T-helper 1 cell treated with Interleukin-12 subunit alpha and Interleukin-12 subunit beta and Interleukin-4 antibody, amounts not matched to agents 30 μg/mL and 1 μg/mL, for 36 hours (primary cell): ENCODE data around the gene B3GALT6.
"Not testable (repeated sequence)": the region's sequence is repeated elsewhere in the genome, so short reads cannot be mapped to it uniquely, and the experiment has no call there.

ENCODE experiments used
- H3K27ac Mint-ChIP-seq: one replicate; pipeline ENCODE4 v1.8.0; 2021; ENCODE audit warnings: mild to moderate bottlenecking, mixed read lengths
- H3K27me3 Mint-ChIP-seq: one replicate; pipeline ENCODE4 v1.8.0; 2021; ENCODE audit warnings: low read depth, mixed read lengths
- H3K36me3 Mint-ChIP-seq: one replicate; pipeline ENCODE4 v1.8.0; 2021; ENCODE audit warnings: low read depth, mixed read lengths
- H3K4me1 Mint-ChIP-seq: one replicate; pipeline ENCODE4 v1.8.0; 2021; ENCODE audit warnings: low read depth, mixed read lengths
- H3K4me3 Mint-ChIP-seq: one replicate; pipeline ENCODE4 v1.8.0; 2021; ENCODE audit warnings: mild to moderate bottlenecking, moderate library complexity, mixed read lengths
- H3K9me3 Mint-ChIP-seq: one replicate; pipeline ENCODE4 v1.8.0; 2021; ENCODE audit warnings: mixed read lengths

The B3GALT6 gene

DNA sequence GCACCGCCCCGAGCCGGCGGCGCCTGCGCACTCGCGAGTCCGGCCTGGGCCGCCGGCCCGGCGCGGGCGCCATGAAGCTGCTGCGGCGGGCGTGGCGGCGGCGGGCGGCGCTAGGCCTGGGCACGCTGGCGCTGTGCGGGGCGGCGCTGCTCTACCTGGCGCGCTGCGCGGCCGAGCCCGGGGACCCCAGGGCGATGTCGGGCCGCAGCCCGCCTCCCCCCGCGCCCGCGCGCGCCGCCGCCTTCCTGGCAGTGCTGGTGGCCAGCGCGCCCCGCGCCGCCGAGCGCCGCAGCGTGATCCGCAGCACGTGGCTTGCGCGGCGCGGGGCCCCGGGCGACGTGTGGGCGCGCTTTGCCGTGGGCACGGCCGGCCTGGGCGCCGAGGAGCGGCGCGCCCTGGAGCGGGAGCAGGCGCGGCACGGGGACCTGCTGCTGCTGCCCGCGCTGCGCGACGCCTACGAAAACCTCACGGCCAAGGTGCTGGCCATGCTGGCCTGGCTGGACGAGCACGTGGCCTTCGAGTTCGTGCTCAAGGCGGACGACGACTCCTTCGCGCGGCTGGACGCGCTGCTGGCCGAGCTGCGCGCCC, at the start of gene B3GALT6:
B3GALT6 (plus strand) TSS at position 30 of the 588 bp plus-strand sequence; CDS start at position 72, 42 bp downstream.
- Mint-ChIP-seq H3K9me3 (no peaks in the 10 kb centered on the region), H3K4me3 (peak within 1 kb of the TSS; percentile 91), H3K4me1 (peaks cover 21% of the 10 kb centered on the region), H3K27me3 (no peaks in the 10 kb centered on the region), H3K27ac (peak within 1 kb of the TSS; percentile 88), H3K36me3 (peaks cover 24% of the 10 kb centered on the region)

DNA sequence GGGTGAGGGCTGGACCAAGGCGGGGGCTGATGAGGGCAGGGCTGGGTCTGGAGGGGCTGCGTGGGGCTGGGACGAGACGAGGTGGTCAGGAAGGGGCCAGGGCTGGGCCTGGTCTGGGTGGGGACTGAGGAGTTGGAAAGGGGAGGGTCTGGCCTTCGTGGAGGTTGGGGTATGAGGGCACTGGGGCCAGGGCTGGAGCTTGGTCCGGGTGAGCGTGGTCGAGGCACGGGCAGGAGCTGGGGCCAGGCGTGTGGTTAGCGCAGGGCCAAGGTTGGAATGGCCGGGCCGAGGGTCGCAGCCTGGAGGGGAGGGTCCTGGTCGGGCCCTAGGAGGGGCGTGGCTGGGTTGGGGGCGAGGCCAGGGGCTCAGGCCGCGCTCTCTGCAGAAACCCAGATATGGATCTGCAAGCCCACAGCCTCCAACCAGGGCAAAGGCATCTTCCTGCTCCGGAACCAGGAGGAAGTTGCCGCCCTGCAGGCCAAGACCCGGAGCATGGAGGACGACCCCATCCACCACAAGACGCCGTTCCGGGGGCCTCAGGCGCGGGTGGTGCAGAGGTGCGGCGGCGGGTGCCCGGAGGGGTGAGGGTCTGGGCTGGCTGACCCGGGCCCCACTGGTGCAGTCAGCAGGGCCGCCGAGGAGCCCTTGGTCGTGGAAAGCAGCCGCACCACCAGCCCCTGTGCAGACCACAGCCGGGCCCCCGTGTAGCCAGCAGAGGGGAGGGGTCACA, 49.4 kb upstream of the B3GALT6 start:
- no peak overlapping the region for H3K4me3 Mint-ChIP-seq
- no peak overlapping the region for H3K27ac Mint-ChIP-seq
- H3K4me1 Mint-ChIP-seq = no peaks in the 10 kb centered on the region
- no peaks in the 10 kb centered on the region for H3K9me3 Mint-ChIP-seq
- peaks cover 5% of the 10 kb centered on the region for H3K27me3 Mint-ChIP-seq
- peaks cover 3% of the 10 kb centered on the region for H3K36me3 Mint-ChIP-seq

DNA sequence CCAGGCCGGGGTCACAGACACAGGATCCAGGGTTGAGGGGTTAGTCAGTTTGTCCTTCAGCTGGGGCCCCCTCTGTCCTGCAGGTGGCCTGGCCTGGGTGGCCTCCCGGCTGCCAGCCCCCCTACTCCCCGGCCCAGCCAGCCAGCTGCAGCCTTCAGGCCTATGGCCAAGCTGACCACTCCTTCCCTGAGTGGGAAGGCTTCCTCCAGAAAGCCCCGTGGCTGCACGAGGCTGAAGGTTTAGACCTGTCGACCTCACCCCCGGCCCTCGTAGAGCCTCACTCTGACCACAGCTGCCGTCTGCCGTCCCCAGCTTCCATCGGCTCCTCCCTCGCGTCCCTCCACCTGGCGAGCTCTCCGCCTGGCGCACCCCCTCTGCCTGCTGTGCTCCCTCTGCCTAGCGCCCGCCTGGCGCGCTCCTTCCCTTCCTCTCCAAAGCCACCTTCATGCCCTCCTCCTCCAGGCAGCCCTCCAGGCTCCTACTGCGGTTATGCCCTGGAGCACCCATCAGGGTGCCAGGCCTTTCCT, 48.8 kb upstream of the B3GALT6 start:
- Mint-ChIP-seq H3K27ac (peak overlapping the region; percentile 41), H3K36me3 (peaks cover 3% of the 10 kb centered on the region), H3K9me3 (no peaks in the 10 kb centered on the region), H3K4me1 (no peaks in the 10 kb centered on the region), H3K4me3 (no peak overlapping the region), H3K27me3 (peaks cover 5% of the 10 kb centered on the region)

DNA sequence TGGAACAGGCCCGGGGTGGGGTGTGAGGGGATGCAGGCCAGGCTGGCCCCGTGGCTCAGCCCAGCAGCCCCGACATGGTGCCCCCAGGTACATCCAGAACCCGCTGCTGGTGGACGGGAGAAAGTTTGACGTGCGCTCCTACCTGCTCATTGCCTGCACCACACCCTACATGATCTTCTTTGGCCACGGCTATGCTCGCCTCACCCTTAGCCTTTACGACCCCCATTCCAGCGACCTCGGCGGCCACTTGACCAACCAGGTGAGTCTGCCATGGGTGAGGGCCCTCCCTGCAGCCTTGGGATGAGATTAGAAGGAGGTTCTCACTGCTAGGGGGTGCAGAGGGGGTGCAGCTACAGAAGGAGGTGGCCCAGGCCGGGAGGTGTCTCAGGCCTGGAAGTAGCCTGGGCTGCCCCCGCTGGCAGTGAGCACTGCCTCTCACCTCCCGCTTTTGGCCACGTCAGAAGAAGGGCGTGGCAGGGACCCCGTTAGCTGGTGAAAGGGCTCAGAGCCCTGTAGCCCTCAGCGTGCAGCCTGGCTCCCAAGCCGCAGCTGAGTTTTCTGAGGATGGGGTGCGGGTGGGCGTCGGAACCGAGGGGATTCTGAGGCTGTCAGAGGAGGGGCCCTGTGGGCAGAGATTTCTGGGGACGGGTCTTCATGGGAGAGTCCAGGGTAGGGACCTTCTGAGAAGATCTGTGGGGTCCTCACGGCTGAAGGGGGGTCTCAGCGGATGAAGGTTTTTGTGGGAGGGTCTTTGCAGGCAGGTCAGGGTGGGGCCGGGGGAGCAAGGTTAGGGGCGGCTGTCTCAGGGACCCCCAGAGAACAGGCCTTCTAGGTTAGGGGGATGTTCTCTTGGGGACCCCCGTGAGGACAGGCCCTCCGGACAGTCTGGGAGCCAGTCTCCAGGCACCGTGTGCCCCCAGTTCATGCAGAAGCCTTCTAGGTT, 47.9 kb upstream of the B3GALT6 start:
- Mint-ChIP-seq H3K27ac (no peak overlapping the region), H3K36me3 (peaks cover 3% of the 10 kb centered on the region)

DNA sequence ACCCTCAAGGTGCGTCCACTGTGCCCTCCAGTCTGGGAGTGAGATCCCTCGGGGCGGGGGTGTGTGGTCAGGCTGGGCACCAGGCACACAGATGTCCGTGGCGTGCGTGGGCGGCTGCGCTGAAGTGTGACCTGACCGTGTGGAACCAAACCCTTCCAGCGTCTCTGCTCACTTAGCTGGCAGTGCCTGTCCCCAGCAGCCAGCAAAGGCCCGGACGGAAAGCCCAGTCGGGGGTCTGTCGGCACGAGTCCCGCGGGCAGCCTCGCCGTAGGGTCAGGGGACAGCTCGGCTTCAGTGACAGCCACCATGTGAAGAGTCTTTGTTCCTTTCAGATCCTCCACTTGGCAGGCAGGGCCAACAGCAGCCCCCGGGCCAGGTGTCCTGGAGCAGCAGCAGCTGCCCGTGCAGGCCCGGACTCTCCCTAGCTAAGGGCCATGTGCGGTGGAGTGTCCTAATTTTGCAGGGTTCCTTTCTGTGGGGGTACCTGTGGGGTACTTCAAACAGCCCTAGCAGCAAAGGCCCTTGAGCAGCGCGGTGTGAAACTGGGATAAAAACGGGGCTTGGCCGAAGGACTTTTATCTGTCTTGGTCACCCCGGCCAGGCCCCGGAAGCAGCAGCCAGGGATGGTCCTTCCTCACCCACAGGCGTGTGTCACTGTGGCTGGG, 46.8 kb upstream of the B3GALT6 start:
- Mint-ChIP-seq H3K27me3 (peaks cover 21% of the 10 kb centered on the region), H3K27ac (no peak overlapping the region), H3K4me3 (no peak overlapping the region), H3K36me3 (peaks cover 3% of the 10 kb centered on the region), H3K4me1 (peaks cover 5% of the 10 kb centered on the region), H3K9me3 (no peaks in the 10 kb centered on the region)

More for the DNA sequence above, 47.9 kb upstream of the B3GALT6 start:
- H3K27me3 Mint-ChIP-seq = peaks cover 12% of the 10 kb centered on the region
- no peak overlapping the region for H3K4me3 Mint-ChIP-seq
- H3K4me1 Mint-ChIP-seq = peaks cover 2% of the 10 kb centered on the region
- H3K9me3 Mint-ChIP-seq = no peaks in the 10 kb centered on the region

DNA sequence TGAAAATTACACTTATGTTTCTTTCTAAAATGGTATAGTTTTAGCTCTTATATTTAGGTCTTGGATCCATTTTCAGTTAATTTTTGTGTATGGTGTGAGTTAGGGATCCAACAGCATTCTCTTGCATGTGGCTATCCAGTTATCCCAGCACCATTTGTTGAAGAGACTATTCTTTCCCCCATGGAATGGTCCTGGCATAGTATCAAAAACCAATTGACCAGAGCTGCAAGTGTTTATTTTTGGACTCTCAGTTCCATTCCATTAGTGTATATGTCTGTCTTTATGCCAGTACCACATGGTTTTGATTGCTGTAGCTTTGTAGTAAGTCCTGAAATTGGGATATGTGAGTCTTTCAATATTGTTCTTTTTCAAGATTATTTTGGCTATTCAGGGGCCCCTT, 44.1 kb upstream of the B3GALT6 start:
- no peak overlapping the region for H3K27ac Mint-ChIP-seq
- peaks cover 10% of the 10 kb centered on the region for H3K9me3 Mint-ChIP-seq
- peaks cover 32% of the 10 kb centered on the region for H3K27me3 Mint-ChIP-seq
- peaks cover 8% of the 10 kb centered on the region for H3K36me3 Mint-ChIP-seq
- peaks cover 5% of the 10 kb centered on the region for H3K4me1 Mint-ChIP-seq
- no peak overlapping the region for H3K4me3 Mint-ChIP-seq

DNA sequence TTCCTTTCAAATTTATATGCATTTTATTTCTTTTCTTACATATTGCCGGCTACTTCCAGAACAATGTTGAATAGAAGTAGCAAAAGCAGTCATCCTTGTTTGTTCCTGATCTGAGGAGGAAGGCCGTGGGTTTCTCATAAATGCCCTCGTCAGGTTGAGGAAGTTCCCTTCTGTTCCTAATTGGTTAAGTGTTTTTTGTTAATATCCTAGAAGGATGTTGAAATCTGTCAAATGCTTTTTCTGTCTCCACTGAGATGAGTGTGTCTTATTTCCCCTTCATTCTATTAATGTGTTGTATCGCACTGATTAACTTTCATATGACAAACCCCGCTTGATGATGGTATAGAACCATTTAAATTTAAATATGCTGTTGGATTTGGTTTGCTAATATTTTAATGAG, 42.9 kb upstream of the B3GALT6 start:
- H3K36me3 Mint-ChIP-seq = peaks cover 8% of the 10 kb centered on the region

DNA sequence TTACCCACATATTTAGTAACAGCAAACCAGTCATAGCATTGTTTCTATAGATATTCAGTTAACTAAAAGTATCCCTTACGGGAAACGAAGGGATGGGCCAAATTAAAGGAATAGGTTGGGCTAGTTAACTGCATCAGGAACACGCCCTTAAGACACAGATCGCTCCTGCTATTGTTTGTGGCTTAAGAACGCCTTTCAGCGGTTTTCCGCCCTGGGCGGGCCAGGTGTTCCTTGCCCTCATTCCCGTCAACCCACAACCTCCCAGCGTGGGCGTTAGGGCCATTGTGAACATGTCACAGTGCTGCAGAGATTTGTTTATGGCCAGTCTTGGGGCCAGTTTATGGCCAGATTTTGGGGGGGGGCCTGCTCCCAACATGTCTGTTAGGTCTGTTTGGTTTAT, 40.3 kb upstream of the B3GALT6 start:
- Mint-ChIP-seq H3K27ac (no peak overlapping the region), H3K4me3 (no peak overlapping the region), H3K36me3 (peaks cover 20% of the 10 kb centered on the region), H3K9me3 (peaks cover 25% of the 10 kb centered on the region), H3K27me3 (peaks cover 34% of the 10 kb centered on the region), H3K4me1 (peaks cover 5% of the 10 kb centered on the region)

More for the DNA sequence above, 42.9 kb upstream of the B3GALT6 start:
- Mint-ChIP-seq H3K4me3 (no peak overlapping the region), H3K9me3 (peaks cover 11% of the 10 kb centered on the region), H3K4me1 (peaks cover 5% of the 10 kb centered on the region), H3K27ac (no peak overlapping the region), H3K27me3 (peaks cover 33% of the 10 kb centered on the region)

DNA sequence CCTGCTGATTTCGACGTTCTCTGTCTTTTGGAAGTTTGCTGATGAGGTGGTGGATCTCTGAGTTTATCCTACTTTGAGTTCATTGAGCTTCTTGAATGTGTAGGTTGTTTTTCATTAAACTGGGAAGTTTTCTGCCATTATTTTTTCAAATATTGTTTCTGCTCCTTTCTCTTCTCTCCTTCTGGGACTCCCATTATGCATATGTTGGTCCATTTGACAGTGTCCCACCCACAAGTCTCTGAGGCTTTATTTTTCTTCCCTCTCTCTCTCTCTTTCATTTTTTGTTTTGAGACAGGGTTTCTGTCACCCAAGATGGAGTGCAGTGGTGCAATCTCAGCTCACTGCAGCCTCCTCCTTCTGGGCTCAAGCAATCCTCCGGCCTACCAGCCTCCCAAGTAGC, 37.3 kb upstream of the B3GALT6 start:
- Mint-ChIP-seq H3K27me3 (peaks cover 21% of the 10 kb centered on the region), H3K27ac (no peak overlapping the region), H3K4me1 (peaks cover 3% of the 10 kb centered on the region), H3K4me3 (no peak overlapping the region), H3K9me3 (peaks cover 25% of the 10 kb centered on the region), H3K36me3 (peaks cover 20% of the 10 kb centered on the region)

DNA sequence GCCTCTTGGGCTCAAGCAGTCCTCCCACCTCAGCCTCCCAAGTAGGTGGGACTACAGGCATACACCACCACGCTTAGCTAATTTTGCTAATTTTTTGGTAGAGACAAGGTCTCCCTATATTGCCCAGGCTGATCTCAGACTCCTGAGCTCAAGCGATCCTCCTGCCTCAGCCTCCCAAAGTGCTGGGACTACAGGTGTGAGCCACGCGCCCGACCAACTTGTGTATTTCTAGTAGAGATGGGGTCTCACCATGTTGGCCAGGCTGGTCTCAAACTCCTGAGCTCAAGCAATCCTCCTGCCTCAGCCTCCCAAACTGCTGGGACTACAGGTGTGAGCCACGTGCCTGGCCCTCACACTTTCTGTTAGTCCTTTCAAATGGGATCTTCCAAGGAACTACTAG, 36.3 kb upstream of the B3GALT6 start:
- H3K4me3 Mint-ChIP-seq, H3K4me1 Mint-ChIP-seq, H3K27ac Mint-ChIP-seq: not testable (repeated sequence)
- H3K9me3 Mint-ChIP-seq = peaks cover 25% of the 10 kb centered on the region
- H3K36me3 Mint-ChIP-seq = peaks cover 22% of the 10 kb centered on the region
- peaks cover 16% of the 10 kb centered on the region for H3K27me3 Mint-ChIP-seq

DNA sequence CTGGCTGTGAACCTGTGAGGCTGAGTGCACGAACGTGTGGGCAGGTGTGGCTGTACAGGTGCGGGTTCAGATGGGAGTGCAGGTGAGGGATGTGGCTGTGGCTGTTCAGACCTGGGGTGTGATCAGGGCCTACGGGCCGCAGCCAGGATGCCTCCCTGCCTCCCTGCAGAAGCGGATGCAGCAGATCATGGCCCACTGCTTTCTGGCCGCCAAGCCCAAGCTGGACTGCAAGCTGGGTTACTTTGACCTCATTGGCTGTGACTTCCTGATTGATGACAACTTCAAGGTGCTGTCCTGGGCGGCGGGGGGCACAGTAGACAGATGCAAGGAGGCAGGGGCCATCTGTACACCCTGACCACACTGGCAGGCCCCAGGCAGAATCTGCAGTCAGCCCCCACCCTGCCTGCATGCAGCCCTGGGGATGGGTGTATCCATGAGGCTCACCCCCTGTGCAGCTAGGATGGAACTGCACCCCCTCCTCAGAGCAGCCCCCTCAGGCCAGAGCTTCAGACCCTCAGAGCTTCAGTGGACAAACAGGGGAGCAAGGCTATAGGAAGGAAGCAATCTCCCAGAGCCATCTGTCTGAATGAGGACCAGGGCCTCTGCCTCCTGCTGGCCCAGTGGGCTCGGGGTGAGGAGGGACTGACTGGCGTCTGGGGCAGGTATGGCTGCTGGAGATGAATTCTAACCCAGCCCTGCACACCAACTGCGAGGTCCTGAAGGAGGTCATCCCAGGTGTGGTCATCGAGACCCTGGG, 35.4 kb upstream of the B3GALT6 start:
- Mint-ChIP-seq H3K4me3 (no peak overlapping the region), H3K9me3 (peaks cover 23% of the 10 kb centered on the region), H3K27ac (peak overlapping the region; percentile 24), H3K27me3 (peaks cover 13% of the 10 kb centered on the region), H3K36me3 (peaks cover 22% of the 10 kb centered on the region), H3K4me1 (peaks cover 6% of the 10 kb centered on the region)

DNA sequence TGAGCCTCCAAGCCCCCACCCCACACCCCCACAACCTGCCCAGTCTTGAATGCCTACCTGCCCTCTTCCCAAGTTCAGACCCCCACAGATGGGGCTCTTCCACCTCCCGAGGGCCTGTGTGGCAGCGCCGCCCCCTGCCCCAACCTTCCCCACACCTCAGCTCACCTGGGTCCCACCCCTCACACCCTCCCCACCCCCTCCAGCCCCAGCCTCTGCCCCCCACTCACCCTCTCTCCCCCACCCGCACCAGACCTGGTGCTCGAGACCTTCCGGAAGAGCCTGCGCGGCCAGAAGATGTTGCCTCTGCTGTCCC, 34.9 kb upstream of the B3GALT6 start:
- Mint-ChIP-seq H3K4me1 (peaks cover 6% of the 10 kb centered on the region), H3K4me3 (no peak overlapping the region), H3K27me3 (peaks cover 8% of the 10 kb centered on the region), H3K36me3 (peaks cover 18% of the 10 kb centered on the region), H3K27ac (no peak overlapping the region), H3K9me3 (peaks cover 17% of the 10 kb centered on the region)

DNA sequence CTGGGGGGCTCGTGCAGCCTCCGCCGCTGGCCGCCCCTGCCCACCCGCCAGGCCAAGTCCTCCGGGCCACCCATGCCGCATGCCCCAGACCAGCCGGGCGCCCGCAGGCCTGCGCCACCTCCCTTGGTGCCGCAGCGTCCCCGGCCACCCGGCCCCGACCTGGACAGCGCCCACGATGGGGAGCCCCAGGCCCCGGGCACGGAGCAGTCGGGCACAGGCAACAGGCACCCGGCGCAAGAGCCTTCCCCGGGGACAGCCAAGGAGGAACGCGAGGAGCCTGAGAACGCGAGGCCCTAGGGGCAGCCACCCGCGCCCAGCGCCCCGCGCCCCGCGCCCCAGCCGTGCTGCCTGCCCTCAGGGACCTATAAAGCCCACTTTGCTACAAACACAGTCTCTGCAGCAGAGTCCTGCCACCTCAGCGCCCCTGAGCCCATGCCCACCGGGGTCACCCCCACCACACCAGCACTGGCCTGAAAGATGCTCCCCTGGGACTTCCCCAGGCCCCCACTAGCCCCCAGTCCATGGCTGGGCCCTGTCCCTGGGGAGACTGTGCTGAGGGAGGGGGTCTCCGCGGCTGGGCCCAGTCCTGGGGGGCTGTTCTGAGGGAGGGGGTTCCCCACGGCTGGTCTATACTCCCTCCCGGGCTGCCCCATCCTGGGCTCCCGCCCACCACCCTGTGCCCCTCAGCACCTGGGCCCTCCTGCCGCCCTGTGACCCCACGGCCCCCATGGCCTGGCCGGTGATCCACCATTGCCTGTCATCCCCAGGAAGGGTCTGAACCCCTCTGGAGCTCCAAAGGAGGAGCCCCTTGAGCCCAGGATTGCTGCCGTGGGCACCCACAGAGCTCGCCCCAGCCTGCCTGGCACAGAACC, 34.2 kb upstream of the B3GALT6 start:
- peaks cover 17% of the 10 kb centered on the region for H3K36me3 Mint-ChIP-seq
- peaks cover 15% of the 10 kb centered on the region for H3K9me3 Mint-ChIP-seq
- H3K4me1 Mint-ChIP-seq = peaks cover 6% of the 10 kb centered on the region
- H3K4me3 Mint-ChIP-seq = no peak overlapping the region
- H3K27ac Mint-ChIP-seq = no peak overlapping the region
- H3K27me3 Mint-ChIP-seq = peaks cover 7% of the 10 kb centered on the region
